HepG2 (cell line): Measurements from ENCODE around the gene BPI.
A peak's percentile ranks its signal among the peaks of the same experiment; 100 is the strongest.

Source experiments
- CREB1 ChIP-seq, 2 experiments: fragments of 450-650 bp in 1 of 2; IDR thresholded peaks; 2 replicates each; pipeline ENCODE4 v1.6.1; 2016 to 2017; ENCODE audit warnings: control low read depth in 1 of 2, mild to moderate bottlenecking in 1 of 2, missing compliant biosample characterization in 1 of 2, missing genetic modification characterization in 1 of 2
- MXI1 ChIP-seq: IDR thresholded peaks from 3 replicates; pipeline ENCODE4 v1.6.1; 2012; ENCODE audit warnings: low read depth, low read length, inconsistent platforms, borderline replicate concordance
- PHF21A ChIP-seq: sonication (generic); formaldehyde crosslinking; IDR thresholded peaks from 2 replicates; pipeline ENCODE4 v1.5.0; 2020; ENCODE audit warnings: mild to moderate bottlenecking, missing genetic modification reagents
- ZNF383 ChIP-seq: sonication (generic); formaldehyde crosslinking; IDR thresholded peaks from 2 replicates; pipeline ENCODE4 v1.4.0; 2020; ENCODE audit warnings: missing genetic modification reagents, mild to moderate bottlenecking, borderline replicate concordance
- ZNF615 ChIP-seq: sonication (generic); formaldehyde crosslinking; IDR thresholded peaks from 2 replicates; pipeline ENCODE4 v1.5.0; 2020; ENCODE audit warnings: mild to moderate bottlenecking, missing genetic modification reagents, borderline replicate concordance

DNA sequence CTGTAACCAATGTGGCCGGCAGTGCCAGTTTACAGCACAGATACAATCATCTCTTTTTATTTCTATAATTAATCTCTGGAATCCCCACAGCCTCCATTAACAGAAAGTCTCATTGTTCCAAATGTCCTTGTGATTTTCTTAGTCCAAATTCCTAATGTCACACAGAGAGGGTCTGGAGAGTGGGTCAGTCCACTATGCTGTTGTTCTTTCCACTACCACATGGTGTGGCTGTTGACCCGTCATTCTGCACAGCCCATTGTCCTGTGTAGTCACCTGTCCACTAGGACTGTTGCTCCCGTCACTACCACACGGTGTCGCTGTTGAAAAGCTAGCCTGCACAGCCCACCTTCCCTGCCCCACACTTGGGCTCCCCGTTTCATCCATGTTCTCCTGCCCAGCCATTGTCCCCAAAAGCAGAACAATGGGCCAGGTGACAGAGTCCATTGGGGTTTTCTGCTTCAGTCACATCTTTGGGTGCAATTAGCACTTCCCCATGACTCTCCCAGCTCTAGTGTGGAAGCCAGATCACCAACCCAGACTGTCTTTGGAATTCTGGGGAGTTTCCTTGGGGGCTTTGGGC lies 33.7 kb downstream of the BPI start:
- TF ChIP-seq ZNF383 (CRISPR knock-in tag): no peak
- no peak for TF ChIP-seq MXI1
- TF ChIP-seq PHF21A: no peak
- TF ChIP-seq CREB1 (IDR thresholded peaks at IDR 0.05): peak; percentile 51; the same call in 1 of the 2 replicates
- TF ChIP-seq CREB1 (CRISPR knock-in tag; IDR thresholded peaks at IDR 0.05): no peak
- no peak for TF ChIP-seq ZNF615 (CRISPR knock-in tag)
